22Rv1 (cell line): ENCODE measurements around the gene ATXN1.

Experiments used
- CTCF ChIP-seq: fragments of 450-650 bp; IDR thresholded peaks from 2 replicates; pipeline ENCODE4 v1.5.1; 2017; ENCODE audit warnings: mild to moderate bottlenecking
- ZFX ChIP-seq: fragments of 450-650 bp; IDR thresholded peaks from 2 replicates; pipeline ENCODE4 v1.6.1; 2017; ENCODE audit warnings: antibody characterized with exemption, borderline replicate concordance

DNA sequence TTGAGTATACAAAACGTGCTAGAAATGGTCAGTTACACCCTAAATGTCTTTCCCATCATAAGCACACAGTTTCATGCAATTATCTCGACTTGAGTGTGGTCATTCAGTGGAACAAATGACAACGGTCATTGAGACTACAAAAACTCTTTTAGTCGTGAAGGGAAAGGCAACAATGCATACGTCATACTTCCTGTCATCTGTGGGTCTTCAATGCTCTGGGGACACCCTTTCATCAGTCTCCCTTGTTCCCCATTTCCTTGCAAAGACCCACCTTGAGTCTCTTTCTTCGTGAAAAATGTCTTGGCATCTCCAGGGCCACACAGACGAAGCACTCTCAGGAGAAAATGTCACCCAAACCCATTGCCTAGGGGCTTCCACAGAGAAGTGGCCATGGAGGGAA lies 284.4 kb downstream of the ATXN1 start:
- TF ChIP-seq CTCF, result no peak
- TF ChIP-seq ZFX, result no peak
